ENCODE measurements around the gene DQX1.

- TF ChIP-seq, protein P1, sequence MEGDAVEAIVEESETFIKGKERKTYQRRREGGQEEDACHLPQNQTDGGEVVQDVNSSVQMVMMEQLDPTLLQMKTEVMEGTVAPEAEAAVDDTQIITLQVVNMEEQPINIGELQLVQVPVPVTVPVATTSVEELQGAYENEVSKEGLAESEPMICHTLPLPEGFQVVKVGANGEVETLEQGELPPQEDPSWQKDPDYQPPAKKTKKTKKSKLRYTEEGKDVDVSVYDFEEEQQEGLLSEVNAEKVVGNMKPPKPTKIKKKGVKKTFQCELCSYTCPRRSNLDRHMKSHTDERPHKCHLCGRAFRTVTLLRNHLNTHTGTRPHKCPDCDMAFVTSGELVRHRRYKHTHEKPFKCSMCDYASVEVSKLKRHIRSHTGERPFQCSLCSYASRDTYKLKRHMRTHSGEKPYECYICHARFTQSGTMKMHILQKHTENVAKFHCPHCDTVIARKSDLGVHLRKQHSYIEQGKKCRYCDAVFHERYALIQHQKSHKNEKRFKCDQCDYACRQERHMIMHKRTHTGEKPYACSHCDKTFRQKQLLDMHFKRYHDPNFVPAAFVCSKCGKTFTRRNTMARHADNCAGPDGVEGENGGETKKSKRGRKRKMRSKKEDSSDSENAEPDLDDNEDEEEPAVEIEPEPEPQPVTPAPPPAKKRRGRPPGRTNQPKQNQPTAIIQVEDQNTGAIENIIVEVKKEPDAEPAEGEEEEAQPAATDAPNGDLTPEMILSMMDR (conservative IDR thresholded peaks at IDR 0.05; ENCODE audit: low read depth, low read length) = no peak
- TF ChIP-seq EZH2 (IDR thresholded peaks at IDR 0.05; ENCODE audit: borderline replicate concordance, low read depth, low read length, poor library complexity, severe bottlenecking) = no peak
Measured at GRCh38 chr2:74564222-74564621, 38.2 kb upstream of the DQX1 start.
